ENCODE measurements around the gene PGBD5.

Gene PGBD5

DNA sequence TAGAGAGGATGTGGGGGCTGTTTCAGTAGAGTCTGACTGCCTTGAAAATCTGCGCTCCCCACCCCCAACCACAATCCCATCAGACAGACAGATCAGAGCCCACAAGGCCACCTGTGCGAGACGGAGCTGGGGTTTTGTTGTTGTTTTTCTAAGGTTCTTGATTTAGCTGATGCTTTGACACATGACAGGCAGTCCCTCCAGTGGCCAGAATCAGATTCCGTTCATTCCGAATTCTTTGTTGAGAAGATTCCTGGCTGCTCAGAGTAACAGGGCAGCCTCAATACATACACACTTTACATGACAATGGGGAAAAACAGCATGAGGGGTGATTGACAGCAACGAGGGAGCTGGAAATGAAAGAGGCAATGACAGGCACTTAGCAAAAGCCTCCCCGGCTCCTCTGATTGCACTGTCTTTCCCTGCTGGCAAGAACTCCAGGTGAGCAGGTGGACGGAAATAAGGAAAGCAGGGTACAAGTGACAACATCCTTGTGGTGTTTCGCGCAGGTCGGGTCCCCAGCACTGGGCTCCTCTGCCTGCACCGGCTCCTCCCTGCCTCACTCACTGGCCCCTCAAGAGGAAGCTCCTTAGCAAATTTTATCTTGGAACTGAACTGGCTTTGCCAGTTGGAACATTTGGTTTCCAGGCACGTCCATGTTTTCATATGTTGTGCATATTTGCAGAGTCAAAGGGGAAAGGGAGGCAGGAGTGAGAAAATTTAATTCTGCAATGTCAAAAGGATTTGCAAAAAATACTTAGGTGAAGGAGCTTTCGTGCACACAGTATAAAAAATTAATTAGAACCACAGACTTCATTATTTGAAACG lies 148.7 kb downstream of the PGBD5 start:
- DNase-seq, result no peak

DNA sequence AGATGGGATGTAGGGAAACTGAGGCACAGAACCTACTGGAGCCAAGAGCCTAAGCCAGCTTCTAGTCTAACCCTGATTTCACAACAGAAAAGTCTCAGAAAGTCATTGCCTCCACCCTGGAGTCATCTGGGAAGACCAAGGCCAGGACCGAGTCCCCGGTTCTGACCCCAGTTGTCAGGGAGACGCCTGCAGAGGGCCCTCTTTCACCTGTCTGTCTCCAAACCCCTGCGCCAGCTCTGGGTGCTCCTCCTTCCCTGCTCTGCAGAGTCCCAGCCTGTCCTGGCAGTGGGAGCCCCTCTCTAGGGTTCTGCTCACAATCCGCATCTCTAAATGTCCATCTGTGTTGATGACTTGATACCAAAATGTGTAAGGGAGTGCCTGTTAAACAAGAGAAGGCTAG lies 149.7 kb downstream of the PGBD5 start:
- no peak for DNase-seq

DNA sequence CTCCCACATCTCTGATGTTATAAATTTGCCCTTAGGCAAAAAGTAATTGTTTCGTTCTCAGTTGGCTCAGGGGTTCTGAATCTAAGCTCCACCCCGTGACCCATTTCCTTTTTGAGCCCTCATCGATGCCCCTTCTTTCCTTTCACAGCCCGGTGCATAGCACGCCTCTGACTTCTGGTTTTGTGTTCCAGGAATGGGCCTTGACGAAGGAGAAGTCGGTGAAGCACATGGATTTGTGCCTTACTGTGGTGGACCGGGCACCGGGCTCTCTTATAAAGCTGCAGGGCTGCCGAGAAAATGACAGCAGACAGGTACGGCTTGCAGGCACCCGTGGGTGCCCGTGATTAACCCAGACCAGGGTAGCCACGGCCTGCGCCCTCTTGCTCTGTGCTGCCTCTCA lies 151.9 kb downstream of the PGBD5 start:
- no peak for DNase-seq

DNA sequence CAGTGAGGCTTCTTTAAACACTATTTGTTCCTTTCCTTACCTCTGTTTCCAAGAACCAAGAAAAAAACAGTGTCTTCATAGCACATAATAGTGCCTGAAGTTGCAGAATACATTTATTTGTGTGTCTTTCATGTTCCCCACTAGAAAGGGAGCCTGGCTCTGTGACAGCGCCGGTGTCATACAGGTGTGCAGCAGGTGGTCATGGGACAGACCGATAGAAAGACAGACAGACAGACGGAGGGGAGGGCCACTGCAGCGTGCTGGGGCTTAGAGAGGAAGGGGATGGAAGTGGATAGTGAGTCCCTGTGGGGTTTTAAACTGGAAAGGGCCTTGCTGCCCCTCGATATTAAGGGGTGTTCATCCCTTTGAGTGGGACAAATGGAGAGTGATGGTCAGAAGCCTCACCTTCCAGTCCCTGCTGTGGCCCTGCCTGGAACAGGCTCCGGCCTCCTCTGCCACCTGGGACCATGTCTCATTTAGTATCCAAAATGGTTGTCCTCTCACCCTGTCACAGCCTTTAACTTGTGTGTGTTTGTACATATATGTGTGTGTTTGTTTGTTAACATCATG lies 152.9 kb downstream of the PGBD5 start:
- DNase-seq, result no peak

DNA sequence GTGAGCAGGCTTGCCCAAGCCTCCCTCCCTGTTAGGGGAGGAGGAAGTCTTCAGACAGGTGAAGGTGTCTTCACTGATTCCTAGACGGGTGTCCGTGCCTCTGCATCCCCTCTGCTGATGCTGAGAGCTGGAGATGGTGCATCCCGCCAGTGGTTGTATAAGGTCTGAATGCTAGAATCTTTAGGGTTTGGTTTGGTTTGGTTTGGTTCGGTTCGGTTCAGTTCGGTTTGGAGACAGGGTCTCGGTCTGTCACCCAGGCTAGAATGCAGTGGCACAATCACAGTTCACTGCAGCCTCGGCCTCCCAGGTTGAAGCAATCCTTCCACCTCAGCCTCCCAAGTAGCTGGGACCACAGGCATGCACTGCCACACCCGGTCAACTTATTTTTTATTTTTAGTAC lies 153.6 kb downstream of the PGBD5 start:
- no peak for DNase-seq

DNA sequence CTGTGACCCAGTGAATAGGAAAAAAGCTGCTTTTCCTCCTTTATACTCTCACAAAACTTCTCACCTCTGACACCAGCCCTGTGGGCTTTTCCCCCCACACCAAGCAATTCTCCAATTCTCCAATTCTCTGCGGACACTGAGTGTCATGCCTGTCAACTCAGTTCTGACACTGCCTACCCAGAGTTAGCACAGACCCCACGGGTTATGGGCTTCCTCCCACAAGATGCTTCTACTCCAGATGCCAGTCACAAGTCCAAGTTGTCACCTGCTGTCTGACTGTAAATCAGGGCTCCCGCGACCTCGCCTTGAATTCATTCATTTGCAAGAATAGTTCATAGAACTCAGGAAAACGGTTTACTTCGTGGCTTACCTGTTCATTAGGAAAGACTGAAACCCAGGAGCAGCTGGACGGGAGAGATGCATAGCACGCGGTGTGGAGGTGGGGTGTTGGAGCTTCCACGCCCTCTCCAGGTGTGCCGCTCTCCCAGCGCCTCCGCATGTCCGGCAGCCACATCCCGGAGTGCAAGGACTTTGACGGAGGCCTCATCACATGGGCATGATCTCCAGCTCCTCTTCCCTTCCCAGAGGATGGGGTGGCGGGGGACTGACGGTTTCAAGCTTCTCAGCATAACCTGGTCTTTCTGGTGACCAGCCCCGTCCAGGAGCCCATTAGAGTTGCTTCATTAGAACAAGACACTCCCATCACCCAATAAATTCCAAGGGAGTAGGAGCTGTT lies 154.7 kb downstream of the PGBD5 start:
- no peak for DNase-seq

DNA sequence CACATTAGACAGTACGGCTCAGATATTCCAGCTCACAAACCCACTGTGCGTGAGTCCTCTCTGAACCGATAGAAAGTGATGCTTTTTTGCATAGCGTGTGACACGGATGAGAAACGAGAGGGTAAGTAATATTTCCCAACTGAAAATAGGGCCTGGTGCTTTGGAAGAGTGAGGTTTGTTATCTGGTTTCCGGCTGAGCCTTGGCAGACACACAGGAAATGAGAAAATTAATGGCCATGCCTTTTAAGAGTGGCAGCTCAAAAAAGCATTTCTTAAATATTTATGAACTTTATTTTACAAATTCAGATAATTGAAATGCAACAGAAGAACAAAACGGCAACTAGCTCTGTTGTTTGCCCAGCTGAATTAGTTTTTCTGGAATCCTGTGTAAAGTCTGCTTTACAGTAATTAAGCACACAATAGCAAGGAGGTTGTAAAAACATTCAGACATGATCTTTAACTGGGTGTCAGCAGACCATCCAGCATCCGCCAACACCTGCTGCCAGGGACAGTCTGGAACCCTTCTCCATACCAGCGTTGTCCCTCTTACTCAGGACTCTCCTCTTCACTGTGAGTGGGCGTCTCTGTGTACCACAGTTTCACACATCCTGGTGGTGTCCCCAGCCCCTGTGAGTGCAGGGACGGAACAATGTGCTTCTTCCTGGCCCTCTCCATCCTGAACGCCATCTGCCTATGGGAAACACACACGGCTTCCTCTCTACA lies 155.4 kb downstream of the PGBD5 start:
- DNase-seq, result no peak

DNA sequence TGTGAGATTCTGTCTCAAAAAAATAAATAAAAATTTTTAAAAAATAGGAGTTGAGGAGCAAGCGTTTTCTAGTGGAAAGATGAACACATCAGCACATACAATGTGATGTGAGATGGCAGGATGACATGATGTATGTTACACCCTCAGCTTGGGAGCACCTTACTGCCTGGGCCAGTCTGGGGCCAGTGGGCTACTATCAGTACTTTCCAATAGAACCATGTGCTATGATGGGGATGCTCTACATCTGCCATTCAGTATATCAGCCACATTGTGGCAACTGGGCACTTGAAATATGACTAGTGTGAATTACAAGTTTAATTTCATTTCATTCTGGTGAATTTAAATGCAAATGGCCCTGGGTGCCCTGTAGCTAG lies 156.0 kb downstream of the PGBD5 start:
- no peak for DNase-seq

DNA sequence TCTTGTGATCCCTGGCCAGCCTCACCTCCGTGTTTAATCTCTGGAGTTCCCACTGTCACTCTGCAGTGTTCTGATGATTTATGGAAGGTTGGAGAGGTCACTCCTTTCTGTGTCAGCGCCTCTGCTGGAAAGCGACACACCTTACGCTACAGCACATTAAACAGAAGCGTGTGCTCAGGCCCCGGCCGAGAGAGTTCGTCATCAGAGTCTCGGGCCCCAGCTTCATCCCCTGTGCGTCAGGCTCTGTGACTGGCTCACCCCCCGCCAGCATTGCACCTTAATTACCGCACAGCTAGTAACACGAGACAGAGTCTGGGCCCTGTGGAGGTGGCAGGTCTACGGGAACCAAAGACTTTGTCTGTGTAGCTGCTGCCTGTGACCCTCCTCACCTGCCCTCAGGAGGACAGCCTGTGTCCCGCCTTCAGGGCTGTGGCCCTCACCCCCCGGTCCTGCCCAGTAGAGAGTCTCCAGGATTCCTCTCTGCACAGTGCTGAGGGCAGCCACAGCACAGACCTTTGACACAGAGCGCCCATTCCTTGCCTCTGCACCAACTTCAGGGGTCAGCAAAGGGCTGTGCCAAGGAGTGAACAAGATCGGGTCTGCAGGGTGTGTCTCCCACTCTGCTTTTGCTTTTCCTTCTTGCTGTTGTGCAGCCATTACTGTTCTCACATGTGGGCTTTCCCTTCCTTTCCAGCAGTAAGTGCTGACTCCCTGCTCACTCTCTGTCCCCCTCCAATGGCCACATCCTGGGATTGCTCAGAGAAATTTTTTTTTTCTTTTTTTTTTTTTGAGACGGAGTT lies 157.6 kb downstream of the PGBD5 start:
- no peak for DNase-seq

DNA sequence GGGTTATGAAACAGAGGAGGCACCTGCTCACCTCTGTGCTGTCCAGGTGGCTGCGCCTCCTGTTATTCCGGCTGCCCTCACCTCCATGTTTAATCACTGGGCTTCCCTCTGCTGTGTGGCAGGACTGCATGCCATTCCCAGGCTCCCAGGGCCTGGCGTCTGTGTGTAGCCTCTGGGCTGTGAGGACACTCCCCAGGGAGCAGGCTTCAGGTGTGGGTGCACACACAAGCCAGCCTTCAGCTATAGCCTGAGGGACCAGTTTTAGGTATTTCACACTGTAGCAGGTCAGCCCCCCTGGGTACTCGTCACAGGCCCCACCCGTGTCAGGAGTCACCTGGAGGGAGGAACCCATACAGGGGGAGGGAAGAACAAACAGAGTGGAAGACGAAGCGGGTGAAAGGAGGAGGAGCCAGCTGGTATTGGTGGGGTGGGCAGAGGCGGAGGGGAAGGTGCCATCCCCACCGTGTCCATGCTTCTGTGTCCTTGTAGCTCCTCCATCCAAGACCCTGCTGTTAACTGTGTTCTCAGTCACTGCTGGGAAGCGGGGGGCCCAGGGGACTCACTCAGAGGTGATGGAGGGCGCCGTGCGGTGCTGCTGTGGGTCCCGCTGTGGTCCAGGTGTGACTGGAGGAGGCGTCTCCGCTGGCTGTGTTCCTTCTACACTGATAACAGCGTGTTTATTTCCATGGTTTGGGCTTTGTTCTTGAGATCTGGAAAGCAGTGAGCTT lies 158.6 kb downstream of the PGBD5 start:
- no peak for DNase-seq

DNA sequence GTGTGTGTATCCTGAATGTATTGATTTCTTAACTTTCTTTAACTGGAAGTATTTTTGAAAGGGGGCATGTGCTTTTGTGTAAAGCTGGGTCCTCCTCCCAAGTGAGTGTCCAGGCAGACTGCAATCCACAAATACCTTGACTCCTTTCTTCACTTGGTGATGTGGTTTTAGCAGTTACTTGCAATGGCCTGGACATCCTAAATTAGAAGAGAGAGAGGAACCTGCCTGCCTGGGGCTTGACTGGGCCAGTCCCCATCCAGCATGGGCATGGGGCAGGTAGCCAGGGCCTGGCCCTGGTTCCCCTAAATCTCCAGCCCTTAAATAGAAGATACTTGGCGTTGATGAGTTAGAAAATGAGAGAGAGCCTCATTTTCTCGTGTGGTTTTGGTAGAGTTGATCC lies 159.7 kb downstream of the PGBD5 start:
- DNase-seq, result no peak

DNA sequence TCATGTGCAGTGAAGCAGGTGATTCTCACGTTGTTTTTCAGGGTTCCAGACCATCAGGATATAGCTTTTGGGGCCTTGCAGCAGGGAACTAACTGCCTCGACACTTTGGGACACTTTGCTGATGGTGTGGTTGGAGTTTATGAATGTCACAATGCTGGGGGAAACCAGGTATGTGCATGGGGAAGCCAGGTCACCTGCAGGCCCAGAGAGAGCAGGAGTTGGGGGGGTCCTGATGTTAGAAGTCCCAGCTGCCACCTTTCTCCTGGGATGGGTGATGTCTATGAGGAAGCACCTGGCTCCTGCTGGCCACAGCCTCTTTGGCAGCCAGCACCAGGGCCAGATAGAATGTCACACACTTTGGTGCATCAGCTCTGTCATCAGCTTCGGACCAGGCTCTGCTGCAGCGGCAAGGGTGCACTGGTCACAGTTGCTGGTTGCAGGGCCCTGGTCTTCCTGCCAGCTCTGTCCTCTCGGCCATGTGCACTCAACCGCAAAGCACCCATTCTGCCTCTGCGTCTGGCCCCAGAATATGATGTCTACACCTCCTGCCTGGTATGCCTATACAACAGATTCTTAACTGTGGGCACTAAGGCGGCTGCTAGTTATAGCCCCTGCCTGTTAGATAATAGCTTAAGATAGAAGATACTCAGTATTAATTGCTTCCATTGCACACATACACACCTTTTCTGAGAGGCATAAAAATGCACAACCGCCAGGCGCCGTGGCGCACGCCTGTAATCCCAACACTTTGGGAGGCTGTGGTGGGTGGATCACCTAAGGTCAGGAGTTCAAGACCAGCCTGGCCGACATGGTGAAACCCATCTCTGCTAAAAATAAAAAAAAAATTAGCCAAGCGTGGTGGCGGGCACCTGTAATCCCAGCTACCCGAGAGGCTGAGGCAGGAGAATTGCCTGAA lies 160.7 kb downstream of the PGBD5 start:
- DNase-seq, result no peak
